GM12801 (cell line): ENCODE measurements around the gene THSD4.

ENCODE experiments used
- TF ChIP-seq, protein P1 (sequence below): IDR thresholded peaks from one replicate; pipeline ENCODE4 v1.5.1; 2011; ENCODE audit warnings: control low read depth; ENCODE audit not compliant: insufficient read length; ENCODE audit errors: extremely low read depth

Gene THSD4

DNA sequence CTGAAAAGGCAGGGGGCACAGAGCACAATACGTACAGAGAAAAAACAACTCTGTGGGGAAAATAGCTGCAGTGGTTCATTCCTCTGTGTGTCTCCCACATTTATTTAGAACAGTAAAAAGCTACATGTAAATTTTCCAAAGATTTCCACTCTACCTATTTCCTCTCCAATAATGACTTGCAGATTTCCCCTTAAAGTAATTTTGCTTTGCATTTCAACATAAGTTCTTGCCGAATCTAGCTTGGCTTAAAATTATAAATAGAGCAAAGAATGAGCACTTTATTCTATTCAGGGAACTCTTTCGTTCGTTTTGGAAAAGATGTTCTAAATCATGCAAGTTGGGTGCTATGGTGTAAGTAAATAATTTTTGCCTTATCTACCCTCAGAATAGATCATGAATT is 636.9 kb downstream of the THSD4 start:
- TF ChIP-seq, protein P1, sequence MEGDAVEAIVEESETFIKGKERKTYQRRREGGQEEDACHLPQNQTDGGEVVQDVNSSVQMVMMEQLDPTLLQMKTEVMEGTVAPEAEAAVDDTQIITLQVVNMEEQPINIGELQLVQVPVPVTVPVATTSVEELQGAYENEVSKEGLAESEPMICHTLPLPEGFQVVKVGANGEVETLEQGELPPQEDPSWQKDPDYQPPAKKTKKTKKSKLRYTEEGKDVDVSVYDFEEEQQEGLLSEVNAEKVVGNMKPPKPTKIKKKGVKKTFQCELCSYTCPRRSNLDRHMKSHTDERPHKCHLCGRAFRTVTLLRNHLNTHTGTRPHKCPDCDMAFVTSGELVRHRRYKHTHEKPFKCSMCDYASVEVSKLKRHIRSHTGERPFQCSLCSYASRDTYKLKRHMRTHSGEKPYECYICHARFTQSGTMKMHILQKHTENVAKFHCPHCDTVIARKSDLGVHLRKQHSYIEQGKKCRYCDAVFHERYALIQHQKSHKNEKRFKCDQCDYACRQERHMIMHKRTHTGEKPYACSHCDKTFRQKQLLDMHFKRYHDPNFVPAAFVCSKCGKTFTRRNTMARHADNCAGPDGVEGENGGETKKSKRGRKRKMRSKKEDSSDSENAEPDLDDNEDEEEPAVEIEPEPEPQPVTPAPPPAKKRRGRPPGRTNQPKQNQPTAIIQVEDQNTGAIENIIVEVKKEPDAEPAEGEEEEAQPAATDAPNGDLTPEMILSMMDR: no peak

DNA sequence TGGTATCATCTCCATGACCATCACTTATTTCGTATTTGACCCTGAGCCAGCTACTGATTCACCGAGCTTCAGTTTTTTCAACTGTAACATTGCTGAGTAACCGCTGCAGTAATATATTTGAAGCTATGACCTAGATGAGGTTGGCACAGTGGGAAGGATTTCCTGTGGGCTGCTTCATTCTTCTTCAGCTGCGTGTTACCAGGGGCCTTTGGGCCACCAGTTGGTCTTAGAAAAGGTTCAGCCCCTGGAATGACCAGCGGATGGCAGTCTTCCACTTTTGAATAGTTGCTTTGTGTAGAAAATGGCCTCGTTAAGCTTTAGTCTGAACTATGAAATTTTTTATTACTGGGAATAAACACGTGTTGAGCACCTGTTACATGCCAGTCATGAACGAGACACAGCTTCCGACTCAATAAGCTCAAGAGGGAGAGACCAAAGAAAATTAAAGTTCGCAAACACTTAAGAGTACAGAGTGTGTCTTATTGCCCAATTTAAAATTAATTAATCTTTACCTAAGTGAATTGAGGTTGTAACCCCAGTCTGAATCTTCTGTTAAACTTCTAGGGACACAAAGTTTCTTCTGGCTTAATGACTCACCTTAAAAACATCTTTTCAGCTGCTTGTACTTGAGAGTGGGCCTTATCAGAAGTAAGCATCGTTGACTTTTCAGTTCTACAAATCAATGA is 637.5 kb downstream of the THSD4 start:
- TF ChIP-seq, protein P1: no peak

DNA sequence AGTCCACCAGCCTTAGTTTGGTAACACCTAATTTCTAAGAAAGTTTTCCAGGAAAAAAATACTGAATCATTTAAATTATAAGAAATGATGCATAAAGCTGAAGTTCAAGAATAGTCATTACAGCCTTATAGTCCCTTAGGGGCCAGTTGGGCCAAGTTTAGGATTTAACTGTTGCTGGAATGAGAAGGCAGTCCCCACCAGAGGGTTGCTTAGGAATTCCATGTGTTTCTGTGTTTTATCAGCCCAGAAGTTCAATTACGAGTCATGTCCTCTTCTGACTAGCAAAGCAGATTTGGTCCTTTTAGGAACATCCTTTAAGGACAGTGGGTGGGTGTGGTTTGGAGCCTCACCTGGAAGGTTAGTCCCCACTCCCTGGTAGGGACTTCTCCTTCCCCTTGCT is 638.1 kb downstream of the THSD4 start:
- TF ChIP-seq, protein P1: no peak

DNA sequence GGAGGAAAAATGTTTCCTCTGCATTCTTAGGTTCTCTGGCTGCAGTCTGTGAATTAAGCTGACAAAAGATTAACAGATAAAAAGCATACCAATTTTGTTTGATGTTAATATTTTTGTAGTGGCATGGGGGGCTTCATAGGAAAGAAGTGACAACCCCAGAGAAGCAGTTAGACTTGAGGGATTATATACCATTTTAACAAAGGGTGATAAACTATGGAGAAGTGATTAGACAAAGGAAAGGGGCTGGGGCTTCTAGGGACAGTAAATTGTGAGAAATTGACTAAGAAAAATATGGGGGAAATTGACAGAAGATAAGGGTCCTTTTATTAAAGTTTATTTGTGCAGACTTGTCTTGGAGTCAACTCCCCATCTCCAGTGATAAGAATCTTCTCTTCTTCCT is 639.4 kb downstream of the THSD4 start:
- TF ChIP-seq, protein P1: no peak

DNA sequence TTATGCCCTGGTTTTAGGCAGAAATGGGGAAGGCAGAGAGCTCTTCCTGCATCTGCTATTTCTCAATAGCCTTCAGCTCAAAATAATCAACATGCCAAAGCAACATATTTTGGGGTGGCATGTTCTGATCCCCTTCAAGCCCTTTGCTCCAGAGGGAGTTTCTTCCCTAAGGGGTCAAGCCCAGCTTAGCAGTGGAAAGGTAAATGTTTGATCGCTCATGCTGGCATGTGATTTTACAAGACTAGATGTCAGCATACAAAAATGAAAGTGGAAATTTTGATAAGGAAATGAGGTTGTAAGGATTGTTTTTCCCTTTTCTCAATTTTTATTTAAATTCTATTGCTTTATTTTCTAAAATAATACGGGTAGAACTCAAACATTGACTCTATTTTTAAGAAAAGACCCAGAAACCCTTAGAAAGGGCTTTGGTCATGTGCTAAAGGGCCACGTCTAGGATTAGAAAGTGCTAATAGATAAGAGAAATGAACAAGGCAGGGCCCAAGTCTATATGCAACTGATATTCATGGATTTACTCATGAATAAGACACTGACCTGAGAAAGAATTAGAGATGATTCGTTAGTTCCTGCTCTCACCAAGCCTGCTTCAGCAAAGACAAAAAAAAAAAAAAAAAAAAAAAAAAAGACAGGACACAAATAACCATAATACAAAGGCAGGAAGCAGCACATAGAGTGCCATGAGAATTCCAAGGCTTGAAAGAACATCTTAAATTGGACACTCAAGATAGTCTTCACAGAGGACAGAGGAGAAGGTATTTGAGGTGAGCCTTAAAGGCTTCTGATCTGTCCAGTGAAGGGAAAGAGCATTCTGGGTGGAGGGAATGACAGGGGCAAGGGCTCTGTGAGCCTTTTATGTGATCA is 640.1 kb downstream of the THSD4 start:
- TF ChIP-seq, protein P1: no peak

DNA sequence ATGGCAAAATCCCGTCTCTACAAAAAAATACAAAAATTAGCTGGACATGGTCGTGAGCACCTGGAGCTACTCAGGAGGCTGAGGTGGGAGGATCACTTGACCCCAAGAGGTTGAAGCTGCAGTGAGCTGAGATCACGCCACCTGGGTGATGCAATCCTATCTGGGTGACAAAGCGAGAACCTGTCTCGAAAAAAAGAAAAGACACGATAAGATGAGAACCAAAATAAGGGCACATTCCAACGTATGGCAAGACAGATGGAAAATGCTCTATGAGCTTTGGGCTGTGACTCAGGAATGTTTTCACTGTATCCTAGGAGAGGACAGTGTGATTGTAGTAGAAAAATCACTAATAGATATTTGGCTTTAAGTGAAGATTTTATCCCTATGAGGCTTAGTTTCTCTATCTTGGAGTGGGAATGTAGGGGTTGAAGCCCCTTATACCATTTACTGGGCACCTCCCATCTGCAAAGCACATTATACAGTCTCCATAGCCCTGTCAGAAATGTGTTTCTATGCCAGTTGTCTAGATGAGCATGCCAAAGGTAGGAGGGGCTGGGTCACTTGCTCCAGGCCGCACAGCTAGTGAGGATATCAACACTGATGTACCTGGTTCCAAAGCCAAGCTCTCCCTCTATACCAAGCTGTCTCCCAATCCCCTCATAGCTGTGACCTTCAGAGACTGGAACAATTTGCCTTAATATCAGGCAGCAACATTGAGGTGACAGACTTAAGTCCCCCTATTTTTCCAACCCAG is 641.5 kb downstream of the THSD4 start:
- TF ChIP-seq, protein P1: no peak

DNA sequence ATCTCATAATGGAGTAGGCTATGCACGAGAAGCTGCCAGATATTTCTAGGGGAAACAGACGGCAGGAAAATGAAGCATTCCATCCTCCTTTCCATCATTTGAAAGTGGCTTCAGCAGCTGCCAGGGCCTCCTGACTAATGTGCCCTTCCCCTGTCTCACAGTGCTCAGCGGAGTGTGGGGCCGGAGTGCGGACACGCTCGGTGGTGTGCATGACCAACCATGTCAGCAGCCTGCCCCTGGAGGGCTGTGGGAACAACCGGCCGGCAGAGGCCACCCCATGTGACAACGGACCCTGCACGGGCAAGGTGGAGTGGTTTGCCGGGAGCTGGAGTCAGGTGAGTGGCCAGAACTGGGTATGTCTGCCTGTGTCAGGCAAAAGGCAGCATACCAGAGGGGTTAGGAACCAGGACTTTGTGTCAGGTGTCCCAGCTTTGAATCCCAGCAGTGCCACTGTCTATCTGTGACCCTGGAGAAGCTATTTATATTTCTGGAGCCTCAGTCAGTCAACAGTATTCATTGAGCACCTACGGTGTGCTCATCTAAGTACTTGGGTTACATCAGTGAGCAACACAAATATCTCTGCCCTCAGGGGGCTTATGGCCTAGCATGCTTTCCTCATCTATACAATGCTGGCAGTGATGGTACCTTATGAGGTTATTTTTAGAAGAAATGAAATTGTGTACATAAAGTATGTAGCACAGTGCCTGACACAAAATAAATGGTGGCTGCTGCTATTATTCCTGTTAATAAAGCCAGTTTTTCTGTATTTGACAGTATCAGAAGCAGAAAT is 642.7 kb downstream of the THSD4 start:
- TF ChIP-seq, protein P1: no peak
